Gastroesophageal sphincter (tissue), 3 donors: ENCODE measurements around the gene PARVG.

ENCODE experiments used
- CTCF ChIP-seq, 4 experiments: fragments of 200-600 bp in 2 of 4; fragments of 450-650 bp in 2 of 4; sonication (generic) in 1 of 4; IDR thresholded peaks; one replicate each; pipeline ENCODE4 v1.5.1; 2017 to 2019; ENCODE audit warnings: antibody characterized with exemption in 4 of 4, mild to moderate bottlenecking in 2 of 4, moderate library complexity in 2 of 4
- EP300 ChIP-seq: sonication (generic); formaldehyde crosslinking; IDR thresholded peaks from one replicate; pipeline ENCODE4 v1.6.1; 2017; ENCODE audit warnings: antibody characterized with exemption, mild to moderate bottlenecking
- POLR2A ChIP-seq, 2 donors: fragments of 450-650 bp; IDR thresholded peaks; one replicate each; pipeline ENCODE4 v1.6.1; 2017; ENCODE audit warnings: antibody characterized with exemption in 2 of 2, mild to moderate bottlenecking in 2 of 2, moderate library complexity in 1 of 2

DNA sequence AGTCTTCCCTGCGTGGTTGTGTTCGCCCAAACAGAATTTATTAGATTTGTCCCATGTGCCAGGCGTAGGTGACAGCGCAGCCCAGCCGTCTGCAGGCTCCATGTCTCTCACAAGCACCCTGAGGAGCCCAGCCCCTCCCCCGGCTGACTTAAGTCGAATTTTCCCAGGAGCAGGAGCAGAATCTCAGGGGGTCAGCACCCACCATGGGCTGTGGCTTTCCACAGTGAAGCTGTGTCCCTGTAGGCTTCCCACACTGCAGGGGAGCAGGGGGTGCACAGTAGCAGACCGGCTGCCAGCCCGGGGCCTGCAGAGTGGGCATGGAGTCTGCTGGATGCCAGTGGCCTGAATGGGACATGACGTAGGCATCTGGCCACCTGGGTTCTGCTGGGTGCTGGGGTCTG lies 16.0 kb downstream of the PARVG start:
- TF ChIP-seq CTCF (IDR thresholded peaks at IDR 0.05) (no peak), POLR2A (IDR thresholded peaks at IDR 0.05) (no peak), EP300 (no peak)
